Measurements from ENCODE around the gene NT5DC2. TPM values are rescaled to one million over a fixed set of nuclear protein-coding genes. Genes with fewer than 3 reads are reported as not detected.

NT5DC2 gene
- total RNA-seq, 1 experiment from 2014 or later, result 73.1 TPM

DNA sequence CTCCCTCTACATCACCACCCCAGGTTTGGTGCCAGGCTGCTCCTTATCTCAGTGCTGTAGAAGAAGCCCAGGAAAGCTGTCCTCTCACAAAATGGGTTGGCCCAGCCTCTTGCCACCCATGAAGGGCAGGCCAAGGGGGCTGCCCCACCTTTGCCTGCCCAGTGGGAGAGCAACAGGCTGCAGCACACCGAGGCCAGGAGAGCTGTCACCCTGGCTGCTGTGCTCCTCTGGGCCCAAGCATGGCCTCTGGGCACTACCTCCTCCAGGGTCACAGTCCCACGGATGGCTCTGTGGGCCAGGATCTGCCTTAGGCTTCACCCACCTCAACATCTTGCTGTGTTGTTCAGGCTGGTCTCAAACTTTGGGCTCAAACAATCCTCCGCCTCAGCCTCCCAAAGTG, 44.9 kb downstream of the NT5DC2 start:
- DNase-seq (ENCODE audit: low read depth), result no peak

DNA sequence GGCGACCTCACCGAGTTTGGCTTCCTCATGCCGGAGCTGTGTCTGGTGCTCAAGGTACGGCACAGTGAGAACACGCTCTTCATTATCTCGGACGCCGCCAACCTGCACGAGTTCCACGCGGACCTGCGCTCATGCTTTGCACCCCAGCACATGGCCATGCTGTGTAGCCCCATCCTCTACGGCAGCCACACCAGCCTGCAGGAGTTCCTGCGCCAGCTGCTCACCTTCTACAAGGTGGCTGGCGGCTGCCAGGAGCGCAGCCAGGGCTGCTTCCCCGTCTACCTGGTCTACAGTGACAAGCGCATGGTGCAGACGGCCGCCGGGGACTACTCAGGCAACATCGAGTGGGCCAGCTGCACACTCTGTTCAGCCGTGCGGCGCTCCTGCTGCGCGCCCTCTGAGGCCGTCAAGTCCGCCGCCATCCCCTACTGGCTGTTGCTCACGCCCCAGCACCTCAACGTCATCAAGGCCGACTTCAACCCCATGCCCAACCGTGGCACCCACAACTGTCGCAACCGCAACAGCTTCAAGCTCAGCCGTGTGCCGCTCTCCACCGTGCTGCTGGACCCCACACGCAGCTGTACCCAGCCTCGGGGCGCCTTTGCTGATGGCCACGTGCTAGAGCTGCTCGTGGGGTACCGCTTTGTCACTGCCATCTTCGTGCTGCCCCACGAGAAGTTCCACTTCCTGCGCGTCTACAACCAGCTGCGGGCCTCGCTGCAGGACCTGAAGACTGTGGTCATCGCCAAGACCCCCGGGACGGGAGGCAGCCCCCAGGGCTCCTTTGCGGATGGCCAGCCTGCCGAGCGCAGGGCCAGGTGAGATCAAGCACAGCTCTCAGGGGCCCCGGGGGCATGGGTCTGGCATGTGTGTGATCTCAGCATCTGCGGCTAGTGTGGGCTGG, 45.6 kb downstream of the NT5DC2 start:
- no peak for DNase-seq (ENCODE audit: low read depth)

DNA sequence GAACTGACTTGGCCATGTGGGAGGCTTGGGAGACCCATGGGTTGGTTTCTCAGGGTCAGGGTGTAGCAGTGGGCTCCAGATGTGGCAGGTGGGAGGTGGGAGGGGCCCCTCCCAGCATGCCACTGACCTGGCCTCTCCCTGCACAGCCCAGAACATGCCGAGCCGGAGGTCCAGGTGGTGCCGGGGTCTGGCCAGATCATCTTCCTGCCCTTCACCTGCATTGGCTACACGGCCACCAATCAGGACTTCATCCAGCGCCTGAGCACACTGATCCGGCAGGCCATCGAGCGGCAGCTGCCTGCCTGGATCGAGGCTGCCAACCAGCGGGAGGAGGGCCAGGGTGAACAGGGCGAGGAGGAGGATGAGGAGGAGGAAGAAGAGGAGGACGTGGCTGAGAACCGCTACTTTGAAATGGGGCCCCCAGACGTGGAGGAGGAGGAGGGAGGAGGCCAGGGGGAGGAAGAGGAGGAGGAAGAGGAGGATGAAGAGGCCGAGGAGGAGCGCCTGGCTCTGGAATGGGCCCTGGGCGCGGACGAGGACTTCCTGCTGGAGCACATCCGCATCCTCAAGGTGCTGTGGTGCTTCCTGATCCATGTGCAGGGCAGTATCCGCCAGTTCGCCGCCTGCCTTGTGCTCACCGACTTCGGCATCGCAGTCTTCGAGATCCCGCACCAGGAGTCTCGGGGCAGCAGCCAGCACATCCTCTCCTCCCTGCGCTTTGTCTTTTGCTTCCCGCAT, 46.4 kb downstream of the NT5DC2 start:
- DNase-seq (ENCODE audit: low read depth), result no peak

DNA sequence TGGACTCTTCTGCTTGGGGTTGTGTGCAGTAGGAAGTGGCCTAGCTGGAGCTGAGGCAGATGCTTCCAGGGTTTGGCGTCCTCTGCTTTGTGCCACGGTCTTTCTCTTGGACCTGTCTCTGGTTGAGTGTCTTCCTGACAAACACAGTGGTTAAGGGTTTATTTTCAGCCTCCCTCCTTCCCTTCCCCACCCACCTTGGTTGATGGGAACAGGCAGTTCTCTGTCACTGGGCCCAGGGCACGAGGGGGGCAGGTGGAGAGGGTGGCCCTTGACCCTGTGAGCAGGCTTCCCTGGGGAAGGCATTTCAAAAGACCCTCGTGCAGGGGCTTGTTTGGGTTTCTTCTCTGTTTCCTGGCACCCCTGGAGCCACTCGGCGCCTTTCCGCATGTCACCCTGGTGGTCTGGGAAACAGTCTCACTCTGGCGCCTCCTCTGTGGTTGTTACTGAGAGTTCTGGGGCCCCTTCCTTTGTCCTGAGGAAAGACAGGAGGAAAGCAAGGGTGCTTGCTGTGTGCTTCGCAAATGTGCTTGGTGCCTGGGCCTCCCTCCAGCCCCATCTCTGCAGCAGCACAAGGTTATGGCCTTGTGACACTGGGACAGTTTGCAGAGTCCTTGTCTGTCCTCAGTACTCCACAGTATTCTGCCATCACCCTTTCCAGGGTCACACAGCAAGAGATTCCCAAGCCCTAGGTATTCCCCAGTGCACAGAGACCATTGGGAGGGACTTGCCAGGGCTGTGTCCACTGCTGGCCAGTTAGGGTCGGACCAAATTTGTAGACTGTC, 48.8 kb downstream of the NT5DC2 start:
- DNase-seq (ENCODE audit: low read depth), result no peak

DNA sequence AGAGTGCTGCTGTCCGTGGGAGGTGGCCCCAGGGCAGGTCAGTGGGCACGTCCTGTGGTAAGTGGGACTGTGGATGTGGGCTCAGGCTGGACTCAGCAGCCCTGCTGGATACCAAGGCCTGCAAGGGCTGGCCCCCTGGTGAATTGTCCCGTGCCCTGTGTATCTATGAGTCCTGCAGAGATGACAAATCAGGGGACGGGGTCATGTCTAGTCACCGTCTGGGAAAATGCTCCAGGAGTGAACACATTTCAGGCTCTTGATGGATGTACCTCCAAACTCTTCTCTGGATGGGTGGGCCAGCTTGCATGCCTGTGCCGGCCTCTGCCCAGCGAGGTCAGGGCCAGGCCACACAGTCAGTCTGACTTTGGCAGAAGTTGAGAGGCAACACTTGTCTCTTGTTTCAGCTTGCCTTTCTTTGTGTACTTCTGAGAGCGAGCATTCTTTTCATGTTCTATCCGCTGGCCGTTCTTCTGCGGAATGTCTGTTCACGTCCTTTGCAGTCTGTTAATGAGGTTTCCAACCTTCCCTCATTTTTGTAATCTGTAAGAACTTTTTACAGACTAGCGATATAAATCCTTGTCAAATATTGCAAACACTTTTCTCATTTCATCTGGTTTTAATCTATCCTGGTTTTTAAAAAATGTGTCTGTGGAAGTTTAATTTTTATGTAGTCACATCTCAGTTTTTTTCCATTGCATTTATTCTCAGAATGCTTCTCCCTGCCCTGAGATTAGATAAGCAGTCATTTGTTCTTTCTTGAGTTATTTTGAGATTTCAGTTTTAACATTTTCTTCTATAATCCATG, 49.9 kb downstream of the NT5DC2 start:
- DNase-seq (ENCODE audit: low read depth), result no peak

DNA sequence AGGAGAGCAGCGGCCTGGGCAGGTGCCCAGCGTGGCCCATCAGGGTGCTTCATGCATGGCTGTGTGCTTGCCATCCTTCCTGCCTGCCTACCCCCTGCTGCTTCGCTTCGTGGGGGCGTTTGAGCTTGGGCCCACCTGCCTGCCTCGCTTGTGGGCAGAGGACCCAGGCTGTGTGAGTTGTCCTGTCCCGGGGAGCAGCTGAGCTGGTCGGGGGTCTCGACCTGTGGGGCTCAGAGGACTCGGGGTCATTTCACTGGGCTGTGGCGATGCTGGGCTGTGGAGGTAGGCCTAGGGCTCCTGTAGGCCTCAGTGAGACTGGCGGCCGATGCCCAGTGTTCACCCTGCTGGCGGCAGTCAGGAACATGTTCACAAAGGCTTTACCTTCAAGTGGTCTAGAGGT, 50.6 kb downstream of the NT5DC2 start:
- no peak for DNase-seq (ENCODE audit: low read depth)

DNA sequence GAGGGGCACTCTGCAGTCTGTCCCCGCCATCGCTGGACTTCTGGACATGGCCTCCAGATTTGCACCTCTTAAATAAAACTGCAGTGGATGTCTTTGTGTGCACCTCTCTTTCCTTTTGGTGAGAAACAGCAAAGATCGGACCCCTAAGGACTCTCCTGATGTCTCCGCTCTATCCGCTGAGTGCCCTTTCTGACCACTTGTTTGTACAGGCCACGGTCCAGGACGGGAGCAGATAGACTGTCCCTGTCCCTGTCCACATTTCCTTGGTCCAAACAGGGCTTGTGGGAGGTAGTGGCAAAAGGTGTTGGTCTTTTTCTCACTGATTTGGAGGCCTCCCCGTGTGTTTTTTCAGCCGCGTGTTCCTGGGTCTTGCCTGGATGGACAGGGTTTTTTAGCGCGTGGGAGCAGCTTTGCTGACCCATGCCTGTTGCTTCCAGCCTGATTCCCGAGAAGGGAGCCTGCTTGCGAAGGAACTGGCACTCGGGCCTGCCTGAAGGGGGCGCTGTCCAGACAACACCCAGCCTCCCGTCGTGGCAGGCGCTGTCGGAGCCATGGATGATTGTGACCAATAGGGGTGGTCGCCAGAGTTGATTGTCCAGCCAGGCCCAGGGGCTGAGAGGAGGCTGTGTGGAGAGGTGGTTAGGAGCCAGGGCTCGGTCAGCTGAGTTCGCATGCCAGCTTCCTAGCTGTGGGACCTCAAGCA, 51.7 kb downstream of the NT5DC2 start:
- no peak for DNase-seq (ENCODE audit: low read depth)

DNA sequence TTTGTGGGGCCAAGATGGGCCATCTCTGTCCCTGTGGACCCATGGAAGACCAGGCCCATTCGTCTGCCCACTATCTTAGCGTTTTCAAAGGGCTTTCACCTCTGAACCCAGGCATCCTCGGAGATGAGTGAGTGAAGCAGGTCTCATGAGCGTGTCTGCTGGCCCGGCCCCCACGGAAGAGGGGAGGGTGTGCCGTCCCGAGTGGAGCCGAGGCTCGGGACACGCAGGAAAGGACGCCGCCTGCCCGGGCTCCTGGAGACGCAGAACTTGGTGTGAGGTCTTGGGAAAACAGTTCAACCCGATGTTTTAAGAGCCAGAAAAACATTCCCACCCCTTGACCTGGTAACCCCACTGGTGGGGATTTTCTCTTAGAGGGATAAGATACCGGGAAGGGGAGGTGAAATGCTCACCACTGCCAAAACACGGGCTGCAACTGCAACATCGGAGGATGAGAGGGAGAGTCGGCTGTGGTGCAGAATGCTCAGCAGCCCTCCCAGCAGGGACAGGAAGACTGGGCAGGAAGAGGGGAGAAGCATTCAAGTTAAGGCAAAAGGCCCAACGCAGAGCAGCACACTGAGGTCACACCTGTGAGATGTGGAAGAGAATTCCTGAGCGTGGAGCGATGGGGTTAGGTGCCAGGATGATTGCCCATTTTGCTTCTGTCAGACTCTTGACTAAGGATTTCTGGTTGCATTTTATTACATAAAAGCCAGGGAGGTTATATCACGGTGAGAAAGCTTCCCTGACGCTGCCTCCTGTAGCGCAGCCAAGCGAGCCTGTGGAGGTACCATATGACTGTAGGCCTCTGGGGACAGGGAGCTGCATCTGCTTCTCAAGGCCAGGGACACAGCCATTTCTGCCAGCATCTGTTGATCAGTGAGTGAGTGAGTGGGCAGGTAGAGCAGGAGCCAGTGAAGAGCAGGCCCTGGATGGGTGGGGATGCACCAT, 52.6 kb downstream of the NT5DC2 start:
- no peak for DNase-seq (ENCODE audit: low read depth)

DNA sequence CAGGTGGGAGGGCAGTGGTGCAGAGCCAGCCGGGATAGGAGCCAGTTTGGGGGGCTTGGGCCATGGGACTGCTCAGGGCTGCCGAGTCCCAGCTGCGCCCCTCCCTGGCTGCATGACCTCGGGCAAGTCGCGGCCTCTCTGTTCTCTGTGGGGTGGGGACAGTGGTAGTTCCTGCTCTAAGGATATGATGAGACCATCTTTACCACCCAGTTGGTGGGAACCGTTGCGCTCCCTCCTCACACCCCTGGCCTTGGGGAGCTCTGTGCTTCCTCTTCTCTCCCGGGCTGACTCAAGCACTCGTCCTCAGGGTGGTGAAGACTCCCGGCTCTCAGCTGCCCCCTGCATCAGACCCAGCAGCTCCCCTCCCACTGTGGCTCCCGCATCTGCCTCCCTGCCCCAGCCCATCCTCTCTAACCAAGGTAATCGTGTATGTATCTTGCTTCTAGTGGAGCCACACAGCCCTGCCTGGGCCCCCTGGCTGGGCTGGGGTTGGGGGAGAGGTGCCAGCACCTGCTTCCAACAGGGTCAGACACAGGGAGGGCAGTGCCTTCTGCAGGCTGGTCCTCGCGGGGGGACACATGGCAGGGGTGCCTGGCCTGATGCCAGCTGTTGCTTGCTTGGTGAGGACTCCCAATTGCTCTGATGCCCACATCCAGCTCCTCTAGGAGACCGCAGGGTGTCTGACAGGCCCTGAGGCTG, 53.6 kb downstream of the NT5DC2 start:
- DNase-seq (ENCODE audit: low read depth), result no peak

DNA sequence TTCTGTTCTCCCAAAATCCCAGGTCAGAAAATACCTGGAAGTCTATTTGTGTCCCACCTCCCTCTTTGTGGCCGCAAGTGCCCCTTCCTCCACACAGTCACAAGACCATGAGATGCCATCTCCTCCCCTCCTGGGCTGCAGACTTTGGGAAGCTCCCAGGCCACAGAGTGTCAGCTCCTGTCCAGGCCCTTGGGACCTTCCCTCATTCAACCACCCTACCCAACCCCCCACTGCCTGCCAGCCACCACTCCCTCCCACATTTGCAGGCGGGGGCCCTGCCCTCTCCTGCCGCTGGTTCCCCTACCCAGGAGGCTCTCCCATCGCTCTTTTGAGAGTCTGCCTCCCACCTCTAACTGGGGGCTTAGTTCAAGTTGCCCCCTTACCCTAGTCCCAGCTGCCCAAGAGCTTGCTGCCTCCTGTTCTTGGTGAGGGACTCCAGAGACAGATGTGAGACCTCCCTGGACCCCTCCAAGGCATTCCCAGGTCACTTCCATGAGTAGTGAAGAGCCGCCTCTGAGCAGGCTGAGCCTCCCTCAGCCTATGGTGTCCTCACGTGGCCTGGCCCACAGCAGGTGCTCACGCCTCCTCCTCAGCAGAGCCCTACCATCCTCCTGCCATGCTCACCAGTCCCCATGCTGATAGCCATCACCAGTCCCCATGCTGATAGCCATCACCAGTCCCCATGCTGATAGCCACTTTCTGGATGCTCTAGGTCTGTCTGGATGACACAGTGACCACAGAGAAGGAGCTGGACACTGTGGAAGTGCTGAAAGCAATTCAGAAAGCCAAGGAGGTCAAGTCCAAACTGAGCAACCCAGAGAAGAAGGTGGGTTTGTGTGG, 54.4 kb downstream of the NT5DC2 start:
- no peak for DNase-seq (ENCODE audit: low read depth)

DNA sequence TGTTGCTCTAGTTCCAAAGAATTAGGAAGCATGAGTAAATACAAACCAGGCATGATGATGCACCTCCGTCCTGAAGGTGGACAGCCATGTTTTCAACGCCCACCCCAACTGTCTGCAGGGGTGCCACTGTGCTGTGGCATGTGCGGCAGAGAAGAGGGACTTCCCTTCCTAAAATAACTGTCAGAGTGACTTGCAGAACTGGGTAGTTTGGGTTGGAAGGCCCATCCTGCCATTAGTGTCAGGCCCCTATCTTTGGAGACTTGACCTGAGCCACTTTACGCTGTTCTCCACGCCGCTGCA, 55.9 kb downstream of the NT5DC2 start:
- no peak for DNase-seq (ENCODE audit: low read depth)

DNA sequence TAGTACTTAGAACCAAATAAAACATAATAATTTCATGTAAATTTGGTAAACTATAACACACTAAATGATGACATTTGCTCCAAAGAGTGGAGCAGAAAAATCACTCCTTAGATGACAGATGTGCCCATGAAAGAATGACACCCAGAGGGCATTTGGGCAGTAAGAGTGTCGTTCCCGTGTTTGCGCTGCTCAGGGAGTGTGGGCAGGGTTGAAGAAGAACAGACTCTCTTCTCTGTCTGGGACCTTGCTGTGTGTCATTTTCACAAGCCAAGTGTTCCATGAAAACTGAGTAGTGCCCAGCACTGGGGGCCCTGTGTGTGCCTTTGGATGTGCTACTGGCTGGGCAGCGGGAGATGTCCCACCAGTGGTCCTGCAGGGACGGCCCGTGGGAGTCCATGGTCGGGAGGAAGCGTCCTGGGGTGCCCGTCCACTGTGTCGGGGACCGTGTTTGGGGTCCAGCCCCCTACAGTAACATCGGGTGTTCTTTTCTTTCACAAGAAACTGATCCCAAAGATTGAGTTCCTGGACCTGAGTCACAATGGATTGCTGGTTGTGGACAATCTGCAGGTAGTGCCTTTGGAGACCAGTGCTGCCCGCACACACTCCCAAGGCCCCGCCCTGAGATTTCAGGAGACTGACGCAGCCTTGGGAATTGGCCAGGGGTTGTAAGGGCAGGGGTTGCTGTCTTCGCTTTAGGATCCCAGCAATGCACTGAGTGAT, 56.4 kb downstream of the NT5DC2 start:
- no peak for DNase-seq (ENCODE audit: low read depth)

Other genes with a start within 250 kb of the NT5DC2 start
- gene GLYCTK, start 246.0 kb downstream of the NT5DC2 start, total RNA-seq (2014; rRNA removed; shearing (Covaris generic)), result 5.3 and 5.7 TPM in 2 replicates
- gene DNAH1, start 217.5 kb downstream of the NT5DC2 start, total RNA-seq (2014; rRNA removed; shearing (Covaris generic)), result 0.74 and 1.8 TPM in 2 replicates
- 38.2 and 47.8 TPM in 2 replicates for gene BAP1, start 123.8 kb downstream of the NT5DC2 start, total RNA-seq (2014; rRNA removed; shearing (Covaris generic))
- gene PHF7, start 123.2 kb downstream of the NT5DC2 start, total RNA-seq (2014; rRNA removed; shearing (Covaris generic)), result 8.6 and 12.4 TPM in 2 replicates
- gene SEMA3G, start 88.8 kb downstream of the NT5DC2 start, total RNA-seq (2014; rRNA removed; shearing (Covaris generic)), result 0.34 TPM in 1 of 2 replicates, not detected in the other
- not detected in 2 replicates for gene TNNC1, start 79.8 kb downstream of the NT5DC2 start, total RNA-seq (2014; rRNA removed; shearing (Covaris generic))
- gene NISCH, start 78.3 kb downstream of the NT5DC2 start, total RNA-seq (2014; rRNA removed; shearing (Covaris generic)), result 18.7 and 19.0 TPM in 2 replicates
- gene STAB1, start 38.5 kb downstream of the NT5DC2 start, total RNA-seq (2014; rRNA removed; shearing (Covaris generic)), result not detected in 2 replicates
- gene UQCC5, start 2.7 kb upstream of the NT5DC2 start, total RNA-seq (2014; rRNA removed; shearing (Covaris generic)), result 3.8 and 13.9 TPM in 2 replicates
- 34.1 and 36.7 TPM in 2 replicates for gene PBRM1, start 152.1 kb upstream of the NT5DC2 start, total RNA-seq (2014; rRNA removed; shearing (Covaris generic))
- 203 and 268 TPM in 2 replicates for gene GNL3, start 152.2 kb upstream of the NT5DC2 start, total RNA-seq (2014; rRNA removed; shearing (Covaris generic))
- 37.7 and 62.4 TPM in 2 replicates for gene GLT8D1, start 171.9 kb upstream of the NT5DC2 start, total RNA-seq (2014; rRNA removed; shearing (Covaris generic))
- gene SPCS1, start 172.2 kb upstream of the NT5DC2 start, total RNA-seq (2014; rRNA removed; shearing (Covaris generic)), result 120 and 132 TPM in 2 replicates
- 17.1 and 22.9 TPM in 2 replicates for gene NEK4, start 237.1 kb upstream of the NT5DC2 start, total RNA-seq (2014; rRNA removed; shearing (Covaris generic))
- gene ITIH1, start 243.7 kb upstream of the NT5DC2 start, total RNA-seq (2014; rRNA removed; shearing (Covaris generic)), result not detected in 2 replicates

Measured in Daoy (cell line).